Suppressor macrophage treated with lipopolysaccharide for 4 hours (primary cell): ENCODE measurements around the gene NDFIP1.
A peak's percentile ranks its signal among the peaks of the same experiment; 100 is the strongest.
"Not testable (repeated sequence)": the region's sequence is repeated elsewhere in the genome, so short reads cannot be mapped to it uniquely, and the experiment has no call there.

ENCODE experiments used
- DNase-seq: peaks from one replicate; pipeline ENCODE4 v3.0.0-alpha.2; 2020

NDFIP1 gene, protein sequence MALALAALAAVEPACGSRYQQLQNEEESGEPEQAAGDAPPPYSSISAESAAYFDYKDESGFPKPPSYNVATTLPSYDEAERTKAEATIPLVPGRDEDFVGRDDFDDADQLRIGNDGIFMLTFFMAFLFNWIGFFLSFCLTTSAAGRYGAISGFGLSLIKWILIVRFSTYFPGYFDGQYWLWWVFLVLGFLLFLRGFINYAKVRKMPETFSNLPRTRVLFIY

DNA sequence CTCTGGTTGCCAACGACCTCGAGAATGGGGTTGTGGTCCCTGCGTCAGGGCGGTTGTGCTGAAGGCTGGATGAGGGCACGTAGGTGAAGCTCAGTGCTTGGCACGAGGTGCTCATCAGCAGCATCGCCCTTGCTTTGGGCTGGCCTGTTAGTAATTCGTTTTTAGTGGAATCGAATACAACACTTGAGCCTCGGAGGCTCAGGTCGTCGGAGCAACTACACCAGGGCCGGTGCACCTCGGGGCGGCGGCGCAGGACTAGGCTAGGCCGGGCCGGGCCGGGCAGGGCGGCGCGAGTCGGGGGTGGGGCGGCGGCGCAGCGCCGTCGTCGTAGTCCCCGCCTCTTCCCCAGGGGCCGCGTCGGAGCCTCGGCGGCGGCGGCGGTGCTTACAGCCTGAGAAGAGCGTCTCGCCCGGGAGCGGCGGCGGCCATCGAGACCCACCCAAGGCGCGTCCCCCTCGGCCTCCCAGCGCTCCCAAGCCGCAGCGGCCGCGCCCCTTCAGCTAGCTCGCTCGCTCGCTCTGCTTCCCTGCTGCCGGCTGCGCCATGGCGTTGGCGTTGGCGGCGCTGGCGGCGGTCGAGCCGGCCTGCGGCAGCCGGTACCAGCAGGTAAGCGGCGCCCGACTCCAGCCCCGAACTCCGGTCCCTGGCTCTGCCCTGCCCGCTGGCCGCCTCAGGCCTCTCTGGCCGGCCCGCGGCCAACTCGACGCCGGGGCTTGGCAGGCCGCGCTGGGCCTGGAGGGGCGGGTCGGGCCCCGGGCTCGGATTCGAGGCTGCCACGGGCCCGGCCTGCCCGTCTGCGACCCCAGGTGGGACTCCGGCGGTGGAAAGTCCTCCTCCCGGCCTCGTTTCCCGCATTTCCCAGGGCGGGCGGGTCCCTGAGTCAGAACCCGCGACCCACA lies at the start of gene NDFIP1:
Gene NDFIP1 (plus strand): TSS at position 348 of the 899 bp plus-strand sequence. CDS start 196 bp downstream, at position 544.
- peak; percentile 90 for DNase-seq

DNA sequence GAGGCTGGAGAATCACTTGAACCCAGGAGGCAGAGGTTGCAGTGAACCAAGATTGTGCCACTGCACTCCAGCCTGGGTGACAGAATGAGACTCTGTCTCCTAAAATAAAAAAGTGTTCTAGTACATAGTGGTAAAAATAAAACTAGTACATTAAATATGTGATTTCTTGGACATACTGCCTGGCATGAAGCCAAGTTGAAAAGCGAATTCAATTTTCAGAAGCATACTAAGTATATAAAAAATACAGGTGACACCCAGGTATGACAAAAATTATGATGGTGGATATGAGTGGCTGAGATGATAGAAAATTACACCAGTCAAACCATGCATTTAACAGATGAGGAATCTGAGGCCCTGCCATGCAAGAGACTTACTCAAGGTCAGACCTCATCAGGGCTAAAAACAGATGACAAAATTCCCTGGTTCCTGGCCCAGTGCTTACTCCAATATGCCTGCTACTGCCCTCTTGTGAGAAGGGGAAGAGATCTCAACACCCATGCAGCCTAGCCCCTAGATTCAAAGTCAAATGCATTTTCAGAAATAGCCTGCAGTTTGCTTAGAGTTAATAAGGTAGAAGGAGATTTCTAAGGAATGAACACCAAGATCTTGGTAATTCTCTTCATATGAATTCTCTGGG lies 49.2 kb upstream of the NDFIP1 start:
- peak; percentile 63 for DNase-seq

DNA sequence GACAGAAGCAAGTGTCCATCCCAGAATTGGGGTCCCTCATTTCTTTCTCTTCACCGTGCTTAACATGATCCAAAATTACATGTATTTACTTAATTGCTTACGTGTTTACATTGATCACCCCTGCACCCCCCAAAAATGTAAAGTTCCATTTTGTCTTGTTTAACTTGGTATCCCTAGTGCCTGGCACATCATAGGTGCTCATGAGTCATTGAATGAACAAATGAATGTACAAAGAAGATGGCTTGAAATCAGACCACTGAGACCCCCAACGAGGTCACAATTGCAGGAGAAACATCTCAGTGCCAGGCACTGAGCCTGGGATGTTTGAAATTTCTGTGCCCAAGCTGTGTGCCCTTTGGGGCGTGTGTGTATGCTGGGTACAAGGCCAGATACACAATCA lies 45.2 kb upstream of the NDFIP1 start:
- DNase-seq, result no peak

- DNase-seq, result peak; percentile 37
Observed at GRCh38 chr5:142063878-142064331, 44.7 kb upstream of the NDFIP1 start.

GRCh38 chr5:142065273-142065672 lies 43.3 kb upstream of the NDFIP1 start:
- peak; percentile 20 for DNase-seq

- peak; percentile 18 for DNase-seq
Observed at GRCh38 chr5:142069606-142070399, 38.8 kb upstream of the NDFIP1 start.

GRCh38 chr5:142070734-142071133 lies 37.8 kb upstream of the NDFIP1 start:
- DNase-seq, result no peak

DNA sequence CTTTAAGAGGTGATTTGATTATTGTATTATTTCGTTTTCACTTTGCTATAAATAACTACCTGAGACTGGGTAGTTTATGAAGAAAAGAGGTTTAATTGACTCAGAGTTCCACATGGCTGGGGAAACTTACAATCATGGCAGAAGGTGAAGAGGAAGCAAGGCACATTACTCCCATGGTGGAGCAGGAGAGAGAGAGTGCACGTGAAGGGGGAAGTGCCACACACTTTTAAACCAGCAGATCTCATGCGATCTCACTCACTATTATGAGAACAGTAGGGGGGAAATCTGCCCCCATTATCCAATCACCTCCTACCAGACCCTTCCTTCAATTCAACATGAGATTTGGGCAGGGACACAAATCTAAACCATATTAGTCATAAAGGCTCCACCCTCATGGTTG lies 36.1 kb upstream of the NDFIP1 start:
- no peak for DNase-seq

- DNase-seq, result no peak
Observed at GRCh38 chr5:142073362-142073988, 35.1 kb upstream of the NDFIP1 start.

DNA sequence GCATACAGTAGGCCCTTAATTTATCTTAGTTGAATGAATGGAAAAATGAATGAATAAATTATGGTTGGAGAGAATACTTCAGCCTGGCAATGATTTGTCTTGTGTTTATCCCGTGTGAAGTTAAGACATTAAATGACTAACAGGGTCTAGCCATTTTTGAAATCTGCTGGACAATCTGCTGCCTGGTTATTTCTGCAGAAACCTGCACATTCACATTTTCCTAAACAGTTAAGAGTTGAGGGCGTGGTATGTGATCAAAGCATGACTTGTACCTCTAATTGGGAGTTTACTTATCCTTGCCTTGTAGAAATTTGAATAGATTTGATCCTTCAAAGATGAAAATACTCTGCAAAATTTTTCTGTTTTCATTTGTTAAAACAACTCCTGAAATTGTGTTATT lies 34.6 kb upstream of the NDFIP1 start:
- DNase-seq, result no peak

GRCh38 chr5:142078221-142078620 lies 30.4 kb upstream of the NDFIP1 start:
- no peak for DNase-seq

- DNase-seq, result no peak
Observed at GRCh38 chr5:142078706-142079105, 29.9 kb upstream of the NDFIP1 start.

DNA sequence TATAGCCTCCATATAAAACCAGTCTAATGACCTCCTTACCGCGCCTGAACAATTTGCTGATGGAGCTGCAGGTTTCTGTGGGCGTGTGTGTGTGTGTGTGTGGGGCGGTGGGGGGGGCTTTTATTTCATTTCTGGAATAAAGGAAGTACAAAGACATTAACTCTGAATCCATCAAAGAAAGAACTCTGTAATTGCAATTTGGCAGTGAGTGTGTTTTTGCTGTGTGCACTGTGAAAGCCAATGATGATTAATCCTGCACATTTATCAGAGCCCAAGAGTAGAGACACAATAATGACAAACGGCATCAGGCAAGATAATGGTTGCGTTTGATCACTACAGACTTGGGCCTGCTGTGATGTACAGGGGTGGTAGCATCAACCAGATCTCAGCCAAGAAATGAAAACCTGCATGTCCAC lies 29.3 kb upstream of the NDFIP1 start:
- DNase-seq, result no peak

DNA sequence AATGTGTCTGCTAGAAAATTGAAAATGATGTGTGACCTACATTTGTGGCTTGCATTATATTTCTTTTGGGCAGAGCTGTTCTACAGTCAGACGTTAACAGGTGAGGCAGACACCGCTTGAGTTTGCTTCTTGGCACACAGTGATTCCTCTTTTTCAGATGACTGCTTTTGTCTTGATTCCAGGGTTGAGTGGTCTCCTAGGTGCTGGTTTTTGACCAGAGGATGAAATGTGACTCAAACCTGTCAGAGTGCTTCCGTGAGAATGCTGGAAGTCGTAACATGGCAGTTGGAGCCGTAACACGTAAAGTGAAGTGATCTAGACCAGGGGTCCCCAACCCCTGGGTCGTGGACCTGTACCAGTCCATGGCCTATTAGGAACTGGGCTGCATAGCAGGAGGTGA lies 28.3 kb upstream of the NDFIP1 start:
- DNase-seq, result no peak

DNA sequence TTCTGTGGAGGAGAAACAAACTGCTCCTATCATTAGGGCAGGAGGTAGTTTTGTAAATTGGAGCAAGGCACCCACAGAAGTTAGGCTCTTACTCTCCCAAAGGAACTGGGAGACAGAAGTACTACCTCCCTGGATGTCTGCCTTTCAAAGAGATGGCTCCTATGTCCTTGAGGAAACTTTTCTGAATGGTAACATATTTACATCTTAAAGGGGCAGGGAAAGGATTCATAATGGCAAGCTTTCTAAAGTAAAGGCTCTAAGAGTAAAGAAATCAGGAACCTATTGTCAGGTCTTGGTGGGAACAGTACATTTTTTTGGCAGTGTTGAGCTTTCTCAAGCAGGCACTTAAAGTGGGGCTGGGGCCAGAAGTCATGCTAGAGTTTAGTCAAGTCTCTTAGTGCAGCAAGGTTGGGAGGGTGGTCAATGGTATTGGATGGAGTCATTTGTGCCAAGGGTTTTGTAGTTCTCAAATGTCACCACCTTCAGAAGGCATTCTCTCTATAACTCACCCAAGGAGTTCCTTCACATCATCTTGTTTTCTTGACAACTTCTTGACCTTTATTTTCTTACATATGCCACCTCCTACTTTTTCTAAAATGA lies 26.3 kb upstream of the NDFIP1 start:
- DNase-seq, result no peak

GRCh38 chr5:142086229-142086628 lies 22.4 kb upstream of the NDFIP1 start:
- DNase-seq, result no peak

- DNase-seq, result no peak
Observed at GRCh38 chr5:142086679-142087078, 21.9 kb upstream of the NDFIP1 start.

DNA sequence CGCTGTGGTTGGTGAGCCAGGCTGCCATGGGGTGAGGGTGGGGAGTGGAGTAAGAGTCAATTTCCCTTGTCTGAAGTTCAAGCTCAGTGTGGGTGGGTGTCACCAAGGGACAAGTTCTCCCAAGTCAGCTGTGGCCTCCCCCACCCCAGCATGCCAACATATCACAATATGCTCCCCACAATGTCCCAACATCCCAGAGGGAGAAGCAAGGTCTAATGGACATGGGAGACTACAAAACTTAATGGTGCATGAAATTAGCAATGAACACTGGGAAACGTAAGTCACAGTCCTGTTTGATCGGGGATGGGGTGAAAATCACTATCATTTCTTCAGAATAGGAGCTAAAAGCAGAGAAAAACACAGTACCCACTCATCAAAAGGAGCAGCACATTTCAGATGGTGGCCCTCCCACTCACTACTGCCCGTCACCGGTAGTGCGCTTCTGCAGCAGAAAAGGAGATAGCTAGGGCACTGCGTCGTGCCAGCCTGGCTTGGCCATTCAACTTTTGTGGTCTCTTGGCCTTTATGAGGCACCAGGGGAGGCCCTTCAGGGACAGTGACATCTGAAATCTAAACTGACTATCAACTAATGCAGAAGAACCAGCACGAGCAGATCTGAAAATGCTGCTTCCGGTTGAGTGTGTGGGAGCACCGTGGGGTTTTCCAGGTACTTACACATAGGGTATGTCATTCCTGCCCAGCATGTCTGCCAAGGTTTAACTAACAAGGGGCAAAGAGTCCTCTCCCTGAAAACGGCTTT lies 20.5 kb upstream of the NDFIP1 start:
- DNase-seq, result no peak

- DNase-seq, result not testable (repeated sequence)
Observed at GRCh38 chr5:142088855-142089479, 19.6 kb upstream of the NDFIP1 start.

GRCh38 chr5:142091012-142091411 lies 17.6 kb upstream of the NDFIP1 start:
- DNase-seq, result no peak

DNA sequence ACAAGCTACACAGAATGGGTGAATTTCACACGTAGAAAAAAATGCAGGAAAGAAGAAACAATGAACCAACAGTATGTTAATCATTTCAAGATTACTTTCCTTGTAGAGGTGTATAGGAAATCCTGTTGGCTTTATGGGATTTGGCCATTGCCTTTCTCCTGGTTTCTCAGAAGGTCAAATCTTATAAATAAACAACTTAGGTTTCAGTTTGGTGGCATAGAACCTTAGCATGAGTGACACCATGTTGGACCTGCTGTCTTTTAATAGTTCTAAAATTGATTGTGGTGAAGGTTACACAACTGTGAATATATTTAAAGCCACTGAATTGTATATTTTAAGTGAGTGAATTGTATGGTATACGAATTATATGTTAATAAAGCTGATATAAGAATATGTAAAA lies 16.7 kb upstream of the NDFIP1 start:
- no peak for DNase-seq
